GM18508 (cell line): ENCODE data around the gene HNRNPL.

ENCODE experiments used
- ATAC-seq: cut with Tn5 transposase; IDR thresholded peaks from one replicate; pipeline ENCODE4 v1.9.1; 2021; ENCODE audit warnings: moderate number of reproducible peaks; ENCODE audit not compliant: insufficient read depth, unreplicated experiment

HNRNPL gene

DNA sequence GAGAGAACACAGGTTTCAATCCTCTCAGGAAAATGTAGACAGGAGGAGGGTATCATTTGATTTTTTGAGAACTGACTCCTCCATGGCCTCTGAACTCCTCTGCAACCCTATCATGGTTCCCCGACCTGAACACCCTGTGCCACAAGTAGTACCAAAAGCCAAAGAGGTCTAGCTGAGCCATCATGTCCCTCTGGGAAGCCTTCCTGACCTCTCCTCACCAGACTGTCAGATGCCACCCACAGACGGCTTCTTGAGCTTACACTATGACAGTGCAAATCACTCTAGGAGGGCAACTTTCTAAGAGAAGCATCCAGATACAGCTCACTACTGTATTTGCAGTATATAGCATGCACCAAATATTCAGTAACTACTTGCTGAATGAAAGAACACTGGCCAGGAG lies 3.7 kb downstream of the HNRNPL start:
- ATAC-seq: no peak

DNA sequence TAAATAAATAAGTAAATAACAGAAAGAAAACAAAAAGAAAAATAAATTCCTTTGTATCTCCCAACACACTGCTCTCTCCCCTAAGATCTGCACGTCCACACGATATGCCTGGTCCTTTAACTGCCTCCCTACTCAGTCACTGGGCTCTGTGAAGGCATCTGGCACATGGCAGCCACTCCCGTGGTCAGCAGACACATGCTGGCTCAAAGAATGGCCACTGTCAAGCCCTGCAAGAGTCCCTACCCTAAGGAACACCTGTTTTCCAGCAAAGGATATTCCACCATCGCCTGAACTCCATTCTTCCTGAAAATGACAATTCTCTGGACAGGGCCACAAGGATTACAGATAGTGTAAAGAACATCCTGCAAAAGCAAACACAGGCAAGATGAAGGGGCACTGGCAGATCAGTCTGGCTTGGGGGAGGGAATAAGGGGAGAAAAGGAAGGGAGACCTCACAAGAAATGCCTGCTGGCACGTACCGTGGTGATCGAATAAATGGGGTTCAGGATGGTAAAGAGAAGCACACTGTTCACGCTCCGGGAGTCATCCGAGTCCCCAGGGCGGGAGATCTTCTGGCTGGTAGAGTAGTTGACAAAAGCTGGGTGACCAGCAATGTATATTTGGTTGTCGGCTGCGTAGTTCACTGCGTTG lies 4.3 kb downstream of the HNRNPL start:
- no peak for ATAC-seq

DNA sequence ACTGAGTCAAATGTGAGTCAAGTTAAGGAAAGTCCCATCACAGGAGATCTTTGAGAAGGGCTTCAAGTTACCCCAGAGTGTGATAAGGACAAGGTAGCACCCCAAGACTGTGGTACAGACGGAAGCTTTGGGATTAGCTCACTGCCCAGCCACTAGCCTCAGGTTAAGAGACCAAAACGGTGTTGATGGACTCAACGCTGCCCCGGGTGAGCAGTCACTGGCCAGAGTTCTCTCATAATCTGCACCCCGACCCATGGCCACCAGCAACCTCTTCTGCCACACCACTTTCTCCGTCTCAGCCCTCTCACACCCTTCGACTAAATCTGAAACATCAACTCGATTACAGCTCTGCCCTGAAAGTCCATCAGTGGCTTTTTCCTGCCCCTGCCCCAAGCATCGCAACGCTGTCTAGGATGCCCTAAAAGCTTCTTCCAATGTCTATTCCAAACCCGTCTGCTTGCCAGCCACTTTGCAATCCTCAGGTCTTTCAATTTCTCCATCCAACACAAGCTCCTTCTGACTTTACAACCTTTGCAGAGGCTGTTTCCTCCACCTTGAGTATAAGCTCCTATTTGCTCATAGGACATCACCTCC lies 5.6 kb downstream of the HNRNPL start:
- no peak for ATAC-seq

DNA sequence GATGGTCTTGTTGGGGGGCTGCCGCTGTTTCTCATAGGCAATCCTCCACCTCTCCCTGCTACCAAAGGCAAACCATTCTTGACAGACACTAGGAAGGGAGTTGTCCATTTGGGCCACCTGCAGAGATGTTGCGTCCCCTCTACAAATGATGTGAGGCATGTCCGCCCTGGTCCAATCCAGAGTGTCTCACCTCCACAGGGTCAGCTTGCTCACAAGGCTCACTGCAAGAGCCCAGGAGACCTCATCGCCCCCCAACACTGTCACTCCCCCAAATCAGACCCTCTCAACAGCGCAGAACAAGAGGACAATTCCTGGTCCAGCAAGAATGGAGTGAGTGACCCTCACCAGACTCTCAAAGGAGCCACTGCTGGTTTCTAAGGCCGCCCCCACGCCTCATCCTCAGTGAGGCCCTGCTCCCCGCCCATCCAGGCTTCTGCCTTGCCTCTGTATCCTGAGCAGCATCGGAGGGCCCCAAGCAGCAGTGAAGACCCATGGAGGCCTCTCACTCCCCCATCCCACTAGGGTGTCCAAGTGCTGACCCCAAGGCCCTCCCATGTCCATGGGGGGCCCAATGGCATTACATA lies 6.5 kb downstream of the HNRNPL start:
- no peak for ATAC-seq

DNA sequence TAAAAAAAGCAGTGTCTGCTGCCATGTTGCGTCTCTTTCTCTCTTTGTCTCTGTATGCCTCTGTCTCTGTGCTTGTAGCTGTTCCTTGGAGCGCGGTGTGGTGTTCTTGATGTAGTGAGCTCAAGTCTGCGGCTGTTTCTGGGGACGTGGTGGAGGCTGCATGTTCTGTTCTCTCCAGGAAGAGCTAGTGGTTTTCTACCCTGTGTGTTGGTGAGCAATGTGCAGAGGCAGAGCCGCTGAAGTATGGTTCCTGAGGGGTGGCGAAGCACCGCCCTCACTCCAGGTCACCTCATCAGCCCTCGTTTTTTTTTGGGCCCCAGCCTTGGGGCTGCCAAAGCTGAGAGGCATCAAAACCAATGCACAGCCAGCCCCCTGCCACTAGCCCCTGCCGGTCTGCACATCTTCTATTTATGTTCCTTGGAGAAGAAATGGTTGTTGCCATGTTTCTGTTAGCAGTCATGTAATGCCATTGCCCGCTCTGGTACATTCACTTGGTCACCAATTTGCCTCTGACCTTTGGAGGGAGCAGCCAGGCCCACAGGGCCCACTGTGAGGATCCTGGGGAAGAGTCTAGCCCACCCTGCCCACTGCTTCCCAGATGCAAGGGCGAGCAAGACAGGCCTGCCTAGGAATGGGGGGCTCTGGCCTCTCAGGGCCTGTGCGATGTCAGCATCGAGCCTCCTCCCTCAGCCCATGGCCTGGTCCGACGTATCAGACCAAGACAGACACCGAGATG lies 7.2 kb downstream of the HNRNPL start:
- ATAC-seq: no peak

DNA sequence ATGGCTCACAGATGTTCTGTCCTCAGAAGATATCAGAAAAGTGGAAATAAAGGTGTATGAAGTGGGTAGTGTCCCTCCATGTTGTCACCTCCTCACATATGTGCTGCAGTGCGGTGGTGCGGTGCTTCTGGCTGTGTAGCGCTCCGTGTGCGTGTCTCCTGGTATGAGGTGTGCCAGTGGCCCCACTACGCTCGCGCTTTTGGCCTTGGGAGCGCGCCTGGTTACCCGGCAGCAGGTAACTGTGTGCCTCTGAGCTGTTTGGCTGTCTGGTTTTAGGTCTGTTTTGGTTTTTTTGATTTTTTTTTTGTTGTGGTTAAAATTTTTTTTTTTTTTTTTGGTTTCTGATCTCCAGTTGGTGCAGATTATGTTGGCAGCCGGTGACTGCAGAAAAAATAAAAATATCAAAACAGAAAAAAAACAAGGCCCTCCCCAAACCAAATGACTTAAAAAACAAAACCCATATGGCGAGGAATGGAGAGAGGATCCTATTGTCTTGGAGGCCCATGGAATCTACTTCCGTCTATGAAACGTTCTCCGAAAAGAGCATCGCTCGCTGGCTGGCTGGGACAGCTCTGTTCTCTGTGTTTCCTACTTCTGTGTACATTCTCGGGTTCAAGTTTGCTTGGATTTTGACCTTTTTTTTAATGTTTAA lies 7.9 kb downstream of the HNRNPL start:
- no peak for ATAC-seq

DNA sequence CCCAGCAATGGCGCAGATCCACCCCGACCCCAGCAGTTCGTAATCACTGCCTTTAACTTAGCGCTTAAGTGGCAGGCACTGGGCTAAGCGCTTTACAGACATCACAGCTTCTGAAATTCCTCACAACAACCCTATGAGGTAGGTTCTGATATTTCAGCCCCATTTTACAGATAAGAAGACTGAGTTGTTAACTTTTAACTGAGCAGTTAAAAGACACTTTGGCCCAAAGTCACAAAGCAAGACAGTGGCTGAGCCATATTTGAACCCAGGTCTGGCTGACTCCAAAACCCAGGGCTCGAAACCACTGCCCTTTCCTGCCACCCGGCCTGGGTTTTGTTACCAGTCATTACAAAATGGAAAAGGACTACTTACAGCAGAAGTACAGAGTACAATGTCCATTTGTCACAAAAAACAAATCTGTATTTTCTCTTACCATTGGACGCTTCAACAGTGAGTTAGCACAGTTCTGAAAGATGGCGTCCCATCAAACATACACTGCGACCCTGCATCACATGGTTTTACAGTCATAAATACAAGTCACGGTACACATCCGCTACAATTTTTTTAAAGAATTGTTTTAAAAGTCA lies 8.5 kb downstream of the HNRNPL start:
- no peak for ATAC-seq

DNA sequence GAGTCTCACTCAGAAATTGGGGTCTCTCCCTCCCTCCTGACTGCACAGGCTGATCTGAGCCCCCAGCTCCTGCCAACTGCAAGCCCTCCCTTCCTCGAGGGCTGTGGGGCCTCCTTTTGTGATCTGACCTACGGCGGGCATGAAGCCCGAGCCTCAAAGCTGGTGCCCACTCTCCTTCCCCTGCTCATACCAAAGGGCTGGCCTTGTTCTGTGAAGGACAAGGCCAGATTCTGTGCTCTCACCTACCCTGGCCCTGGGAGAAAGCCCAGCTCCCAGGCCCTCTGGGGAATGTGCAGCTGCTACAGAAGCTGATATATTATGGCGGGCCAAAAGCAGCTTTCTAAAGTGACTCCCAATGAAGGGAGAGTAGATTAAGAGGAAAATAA lies 9.2 kb downstream of the HNRNPL start:
- ATAC-seq: no peak

DNA sequence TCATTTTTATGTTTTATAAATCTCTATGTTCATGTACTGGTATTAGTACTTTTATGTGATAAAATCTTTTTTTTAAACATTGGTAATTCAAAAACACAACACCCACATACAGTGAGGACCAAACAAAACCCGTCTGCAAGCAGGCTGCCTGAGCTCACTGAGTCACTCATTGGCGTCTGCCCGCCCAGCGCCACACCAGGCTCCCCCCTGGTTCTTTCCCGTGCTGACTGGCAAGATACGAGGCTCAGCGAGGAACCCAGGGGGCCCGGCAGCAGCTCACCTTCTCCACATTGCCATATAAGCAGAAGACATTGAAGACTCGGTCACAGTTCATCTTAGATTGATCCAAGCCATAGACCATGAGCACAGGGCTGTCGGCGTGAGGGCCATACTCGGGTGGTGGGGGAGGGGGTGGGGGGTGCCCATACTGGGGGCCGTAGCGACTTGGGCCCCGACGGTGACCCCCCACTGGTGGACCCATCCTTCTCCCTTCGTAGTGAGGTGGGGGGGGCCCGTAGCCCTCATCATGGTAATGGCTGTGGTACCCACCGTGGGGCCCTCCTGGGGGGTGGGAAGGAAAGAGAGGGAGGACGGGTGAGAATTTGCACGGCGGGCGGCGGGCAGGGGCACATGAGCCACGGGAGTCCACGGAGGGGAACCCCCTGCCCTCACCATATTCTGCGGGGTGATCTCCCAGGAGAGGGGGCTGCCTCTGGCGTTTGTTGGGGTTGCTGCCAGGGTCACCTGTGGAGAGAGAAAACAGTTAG lies 9.8 kb downstream of the HNRNPL start:
- no peak for ATAC-seq

DNA sequence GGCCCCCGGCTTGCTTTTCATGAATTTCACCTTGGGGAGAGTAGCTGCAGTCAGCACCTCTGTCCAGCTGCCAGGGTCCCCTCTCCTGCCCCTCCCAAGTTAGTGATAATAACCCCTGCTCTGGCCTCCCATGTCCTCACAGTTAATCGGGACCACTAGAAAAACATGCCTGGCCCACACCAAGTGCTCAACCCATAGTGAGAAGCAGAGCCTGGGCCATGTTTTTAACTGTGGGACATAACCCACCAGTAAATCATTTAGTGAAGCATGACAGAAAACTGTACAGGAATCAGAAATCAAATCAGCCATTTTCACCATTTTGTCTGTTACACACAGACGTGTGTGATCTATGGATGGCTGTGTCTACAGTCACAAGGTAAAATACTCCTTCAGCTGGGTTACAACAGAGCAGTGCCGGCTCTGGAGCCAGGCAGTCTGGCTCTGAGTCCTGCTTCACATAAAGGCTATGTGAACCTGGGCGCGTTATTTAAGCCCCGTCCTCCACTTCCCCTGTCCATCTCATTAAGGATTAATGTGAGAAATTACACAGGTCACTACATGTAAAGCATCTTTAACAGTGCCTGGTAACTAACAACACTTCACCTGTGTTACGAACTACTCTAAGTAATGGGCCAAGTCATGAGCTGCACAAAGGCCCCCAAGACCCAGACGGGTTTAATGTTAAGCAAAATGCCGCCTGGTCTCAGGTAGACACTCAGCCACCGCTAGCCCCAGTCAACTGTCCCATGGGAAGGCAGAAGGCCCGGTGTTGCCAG lies 10.6 kb downstream of the HNRNPL start:
- ATAC-seq: no peak

DNA sequence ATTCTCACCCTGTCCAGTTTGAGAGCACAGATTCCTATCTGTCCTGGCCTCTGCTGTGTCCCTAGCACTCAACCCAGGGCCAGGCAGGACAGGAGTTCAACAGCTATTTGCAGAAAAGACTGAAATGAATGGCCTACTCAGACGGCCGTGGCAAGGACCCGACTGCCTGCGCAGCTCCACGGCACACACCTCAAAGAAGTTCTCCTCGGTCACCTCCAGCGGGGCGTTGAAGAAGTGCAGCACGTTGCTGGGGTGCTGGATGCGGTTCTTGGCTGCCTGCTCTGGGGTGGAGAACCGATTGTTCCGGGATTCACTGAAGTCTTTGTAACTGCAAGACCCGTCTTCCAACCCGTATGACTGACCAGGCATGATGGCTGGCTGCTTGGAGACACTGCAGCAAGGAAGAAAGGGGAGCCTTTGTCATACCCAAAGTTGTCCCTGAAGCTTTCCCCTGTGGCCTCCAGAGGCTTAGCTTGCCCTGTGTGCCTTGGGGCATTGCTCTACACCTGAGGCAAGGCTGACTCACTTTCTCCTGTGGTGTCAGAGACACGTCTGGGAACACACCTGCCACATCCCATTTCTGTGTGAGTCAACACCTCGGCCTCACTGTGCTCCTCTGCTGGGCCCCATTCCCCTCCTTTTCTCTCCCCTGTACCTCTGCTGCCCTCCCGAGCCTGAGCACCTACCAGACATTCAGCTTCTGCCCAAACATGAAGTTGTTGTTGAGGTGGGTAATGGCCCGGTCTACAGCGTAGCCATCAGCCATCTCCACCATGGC lies 11.4 kb downstream of the HNRNPL start:
- ATAC-seq: no peak

DNA sequence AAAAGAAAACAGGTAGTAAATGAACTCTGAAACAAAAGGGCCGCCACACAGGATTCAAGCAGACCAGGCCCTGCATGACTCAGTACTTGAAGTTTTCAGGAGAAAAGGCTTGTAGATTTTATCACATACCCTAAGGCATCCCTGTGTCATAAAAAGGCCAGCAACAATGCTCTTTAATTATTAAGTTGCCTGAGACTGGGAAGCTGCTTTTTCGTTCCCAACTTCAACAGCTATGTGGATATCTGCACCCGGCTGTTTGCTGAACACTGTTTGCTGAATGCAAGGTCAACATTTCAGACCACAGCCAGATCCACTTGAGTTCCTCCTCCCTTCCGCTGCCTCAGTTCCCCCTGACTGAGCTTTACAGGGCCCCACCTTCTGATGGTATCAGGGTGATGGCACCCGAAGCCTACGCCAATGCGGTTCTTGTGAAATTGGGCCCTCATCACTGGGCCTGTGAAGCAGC lies 12.1 kb downstream of the HNRNPL start:
- ATAC-seq: no peak

DNA sequence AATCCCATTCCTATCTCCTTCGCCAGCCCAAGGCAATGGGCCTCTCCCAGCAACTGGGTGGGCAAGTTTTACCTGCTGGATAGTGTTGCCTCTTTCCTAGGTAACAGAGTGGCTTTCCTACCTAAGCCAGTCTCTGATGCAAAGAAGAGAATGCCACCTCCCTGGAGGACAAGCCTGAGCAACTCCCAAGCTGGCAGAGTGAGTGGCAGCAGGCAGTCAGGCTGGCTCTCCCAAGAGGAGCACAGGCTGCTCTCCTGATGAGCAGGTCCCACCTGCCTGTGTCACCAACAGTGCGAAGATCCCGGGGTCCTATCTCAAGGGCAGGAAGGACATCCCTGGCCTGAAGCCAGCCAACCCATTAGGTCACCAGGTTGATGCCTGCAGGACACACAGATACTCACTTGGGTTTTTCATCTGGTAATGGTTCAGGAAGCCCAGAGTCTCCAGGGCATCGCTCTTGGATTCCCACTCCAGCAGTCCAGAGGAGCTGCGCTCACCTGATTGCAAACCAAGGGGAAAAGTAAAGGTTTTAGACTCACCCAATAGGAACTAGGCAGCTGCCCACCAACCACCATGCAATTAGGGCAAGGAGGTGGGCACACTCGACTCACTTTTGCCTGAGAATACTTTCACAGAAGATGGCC lies 12.7 kb downstream of the HNRNPL start:
- ATAC-seq: no peak

DNA sequence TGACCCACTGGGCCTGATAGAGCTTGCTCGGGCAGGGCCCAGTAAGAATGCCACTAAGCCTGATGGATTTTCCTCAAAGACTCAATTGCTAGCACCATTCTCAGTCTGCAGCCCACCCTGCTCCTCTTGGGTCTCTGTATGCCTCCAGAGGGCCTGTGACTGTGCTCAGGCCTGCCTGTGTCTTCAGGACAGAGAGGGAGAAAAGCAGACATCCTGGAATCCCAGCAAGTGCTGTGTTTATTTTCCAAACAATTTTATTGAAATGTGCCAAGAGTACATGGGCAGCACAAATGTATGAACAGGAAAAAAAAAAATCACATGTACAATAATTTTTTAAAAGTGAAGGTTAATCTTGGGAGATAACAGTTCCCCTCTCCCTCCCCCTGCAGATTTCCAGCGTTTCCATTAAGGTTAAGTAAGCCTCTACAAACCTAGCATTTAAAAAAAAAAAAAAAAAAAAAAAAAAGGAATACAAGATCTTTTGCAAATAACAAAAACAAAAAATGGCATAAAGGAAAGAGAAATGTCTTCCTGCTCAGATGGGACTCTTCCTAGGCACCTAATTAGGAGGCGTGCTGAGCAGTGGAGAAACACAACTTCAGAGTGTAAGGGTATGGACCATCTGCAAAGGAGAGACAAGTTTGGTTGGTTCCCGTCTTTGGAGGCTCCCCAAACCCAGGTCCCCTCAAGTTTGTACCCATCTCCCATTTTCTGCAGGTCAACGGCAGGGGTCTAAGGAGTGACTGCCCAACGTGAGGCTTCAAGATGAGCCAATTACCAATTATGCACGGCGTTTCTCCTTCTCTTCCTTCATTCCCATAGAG lies 13.4 kb downstream of the HNRNPL start:
- no peak for ATAC-seq

DNA sequence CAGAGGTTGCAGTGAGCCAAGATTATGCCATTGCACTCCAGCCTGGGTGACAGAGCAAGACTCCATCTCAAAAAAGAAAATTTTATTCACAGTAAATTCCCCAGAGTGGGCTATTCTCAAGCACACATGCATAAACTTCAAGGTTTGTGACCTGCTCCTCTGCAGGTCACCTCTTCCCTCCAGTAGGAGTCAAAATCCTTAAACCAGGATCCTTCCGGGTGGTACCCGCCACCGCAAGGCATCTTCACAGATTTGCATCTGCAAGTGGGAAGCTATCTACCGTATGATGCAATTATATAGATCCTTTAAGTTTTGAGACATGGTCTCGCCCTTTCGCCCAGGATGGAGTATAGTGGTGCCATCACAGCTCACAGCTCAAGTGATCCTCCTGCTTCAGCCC lies 15.2 kb downstream of the HNRNPL start:
- ATAC-seq: no peak

DNA sequence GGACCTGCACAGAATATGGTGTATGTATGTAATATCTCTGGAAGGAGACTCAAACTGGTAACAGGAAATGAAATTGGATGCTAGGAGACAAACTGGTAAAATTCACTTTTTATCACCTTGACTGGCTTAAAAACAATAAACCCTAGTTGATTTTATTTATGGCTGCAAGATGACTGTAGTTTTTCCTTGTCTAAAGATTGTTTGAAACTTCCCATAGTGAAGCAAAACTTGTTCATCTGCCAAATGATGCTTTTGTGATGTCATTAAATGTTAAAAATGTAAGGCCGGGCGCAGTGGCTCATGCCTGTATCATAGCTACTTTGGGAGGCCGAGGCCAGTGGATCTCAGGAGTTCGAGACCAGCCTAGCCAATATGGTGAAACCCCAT lies 15.7 kb downstream of the HNRNPL start:
- ATAC-seq: no peak

DNA sequence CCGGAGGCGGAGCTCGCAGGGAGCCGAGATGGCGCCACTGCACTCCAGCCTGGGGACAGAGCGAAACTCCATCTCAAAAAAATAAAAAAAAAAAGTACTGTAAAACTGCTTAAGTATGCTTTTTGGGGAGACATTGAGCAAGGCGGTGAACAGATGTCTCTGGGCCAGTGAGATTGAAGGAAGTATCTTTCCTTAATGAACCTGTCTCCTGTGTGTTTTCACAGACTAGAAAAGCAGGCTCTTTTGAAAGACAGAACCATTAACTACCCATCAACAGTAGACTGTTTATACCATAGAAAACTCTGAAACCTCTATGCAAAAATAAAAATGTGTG lies 16.7 kb downstream of the HNRNPL start:
- no peak for ATAC-seq
